Endothelial cell of umbilical vein (primary cell): ENCODE data around the gene SIM2. TPM values are rescaled to one million over a fixed set of nuclear protein-coding genes. Genes with fewer than 3 reads are reported as not detected.

ENCODE experiments used
- BruUV-seq: library from RNA; stranded (reverse); fragments of 400-500 nt; replicated peaks from 2 replicates; lab custom pipeline; 2021; lab: Mats Ljungman, UMichigan
- CTCF ChIA-PET: fragments of 300-600, 350-600 bp; sonication (Branson Sonifier 250); formaldehyde crosslinking; loops from one replicate; lab custom pipeline; 2021; ENCODE audit warnings: antibody characterized with exemption, inconsistent platforms; lab: Charles Lee
- POLR2A ChIA-PET: fragments of 300-600, 350-600 bp; sonication (Branson Sonifier 250); formaldehyde crosslinking; loops from one replicate; lab custom pipeline; 2021; ENCODE audit warnings: antibody characterized with exemption, inconsistent platforms; lab: Charles Lee
- DNase-seq: peaks from one replicate; pipeline ENCODE4 v3.0.0-alpha.2; 2011; ENCODE audit warnings: low read depth, low spot score
- FAIRE-seq: peaks from 2 replicates; lab custom pipeline; 2011; peaks lifted over from hg19 to GRCh38; lab: Jason Lieb, UNC
- H2AFZ ChIP-seq: 2 replicates; pipeline ENCODE4 v1.6.0; 2012; ENCODE audit warnings: low read depth, low read length, control low read depth, inconsistent platforms
- H3K27ac ChIP-seq: 2 replicates; pipeline ENCODE4 v1.5.1; 2011; ENCODE audit warnings: low read depth, mild to moderate bottlenecking, control low read depth, low read length, moderate library complexity; ENCODE audit not compliant: insufficient read depth
- H3K27me3 ChIP-seq, 2 experiments: 2 replicates each; pipeline versions ENCODE4 v1.6.0 to v1.6.1; 2011; ENCODE audit warnings: low read length in 2 of 2, mixed read lengths in 1 of 2; ENCODE audit not compliant: control insufficient read depth in 2 of 2, insufficient read depth in 2 of 2
- H3K36me3 ChIP-seq, 2 experiments: 2 replicates in 1 of 2; 3 replicates in 1 of 2; pipeline ENCODE4 v1.5.1; 2011; ENCODE audit warnings: low read length in 2 of 2, mild to moderate bottlenecking in 1 of 2, moderate library complexity in 1 of 2; ENCODE audit not compliant: control insufficient read depth in 2 of 2, insufficient read depth in 2 of 2; ENCODE audit errors: extremely low read depth in 1 of 2
- H3K4me1 ChIP-seq: 3 replicates; pipeline ENCODE4 v1.5.1; 2011; ENCODE audit warnings: mild to moderate bottlenecking, low read length; ENCODE audit not compliant: control insufficient read depth, insufficient read depth; ENCODE audit errors: extremely low read depth
- H3K4me2 ChIP-seq: 2 replicates; pipeline ENCODE4 v1.6.1; 2011; ENCODE audit warnings: low read length, control low read depth, mixed read lengths; ENCODE audit not compliant: insufficient read depth
- H3K4me3 ChIP-seq, 3 experiments: fragments of 200-600 bp in 1 of 3; sonication (generic), shearing (Covaris generic) in 1 of 3; replicated peaks in 1 of 3; 2 replicates each; pipeline ENCODE4 v1.5.1; 2011 to 2016; ENCODE audit warnings: control low read depth in 3 of 3, low read length in 3 of 3, mild to moderate bottlenecking in 2 of 3, inconsistent platforms in 1 of 3, low read depth in 1 of 3, moderate library complexity in 1 of 3; ENCODE audit not compliant: insufficient read depth in 1 of 3
- H3K79me2 ChIP-seq: 2 replicates; pipeline ENCODE4 v1.6.0; 2012; ENCODE audit warnings: low read length, inconsistent platforms; ENCODE audit not compliant: control insufficient read depth, insufficient read depth
- H3K9ac ChIP-seq: replicated peaks from 2 replicates; pipeline ENCODE3; 2011; ENCODE audit warnings: low read length, control low read depth; ENCODE audit not compliant: insufficient read depth; ENCODE audit errors: extremely low read depth
- H3K9me1 ChIP-seq: replicated peaks from 3 replicates; pipeline ENCODE4 v1.6.0; 2011; ENCODE audit warnings: mild to moderate bottlenecking, low read length; ENCODE audit not compliant: control insufficient read depth, insufficient read depth; ENCODE audit errors: extremely low read depth
- H3K9me3 ChIP-seq: replicated peaks from 2 replicates; pipeline ENCODE4 v1.5.1; 2012; ENCODE audit warnings: low read length, inconsistent platforms; ENCODE audit not compliant: control insufficient read depth, insufficient read depth
- H4K20me1 ChIP-seq: replicated peaks from 2 replicates; pipeline ENCODE3; 2011; ENCODE audit warnings: mild to moderate bottlenecking, low read length; ENCODE audit not compliant: control insufficient read depth, insufficient read depth; ENCODE audit errors: extremely low read depth
- CTCF ChIP-seq, 2 donors: IDR thresholded peaks; 1 replicate in 1 of 2; 2 replicates in 1 of 2; pipeline ENCODE4 v1.5.1; 2011; ENCODE audit warnings: low read length in 2 of 2, mild to moderate bottlenecking in 2 of 2, moderate library complexity in 2 of 2, control low read depth in 1 of 2, inconsistent platforms in 1 of 2, low read depth in 1 of 2; ENCODE audit not compliant: insufficient read depth in 1 of 2; ENCODE audit errors: extremely low read depth in 1 of 2
- EZH2 ChIP-seq: IDR thresholded peaks from 2 replicates; pipeline ENCODE4 v1.6.1; 2012; ENCODE audit warnings: borderline replicate concordance, low read depth, mild to moderate bottlenecking, moderate library complexity, low read length, inconsistent platforms; ENCODE audit not compliant: severe bottlenecking
- FOS ChIP-seq: IDR thresholded peaks from 2 replicates; pipeline ENCODE4 v1.6.1; 2011; ENCODE audit warnings: mild to moderate bottlenecking, low read length, moderate library complexity, borderline replicate concordance; ENCODE audit not compliant: insufficient read depth
- GATA2 ChIP-seq: IDR thresholded peaks from 2 replicates; pipeline ENCODE4 v1.7.0; 2011; ENCODE audit warnings: low read depth, mild to moderate bottlenecking, moderate library complexity, mixed read lengths, low read length; ENCODE audit not compliant: insufficient read length, insufficient read depth
- JUN ChIP-seq: IDR thresholded peaks from 2 replicates; pipeline ENCODE4 v1.6.1; 2011; ENCODE audit warnings: borderline replicate concordance, low read depth; ENCODE audit not compliant: insufficient read length, insufficient read depth
- MAX ChIP-seq: IDR thresholded peaks from 2 replicates; pipeline ENCODE4 v1.6.1; 2011; ENCODE audit not compliant: insufficient read depth, insufficient read length
- MYC ChIP-seq: IDR thresholded peaks from one replicate; pipeline ENCODE4 v1.6.1; 2011; ENCODE audit warnings: mild to moderate bottlenecking, low read depth, low read length
- POLR2A ChIP-seq: IDR thresholded peaks from 2 replicates; pipeline ENCODE4 v1.6.1; 2012; ENCODE audit warnings: low read depth, mild to moderate bottlenecking, control low read depth, low read length
- POLR2AphosphoS5 ChIP-seq: IDR thresholded peaks from 2 replicates; pipeline ENCODE4 v1.6.1; 2012; ENCODE audit warnings: low read depth, mild to moderate bottlenecking, control low read depth, low read length, moderate library complexity; ENCODE audit not compliant: insufficient read depth
- dilution Hi-C: fragments of 300-500 bp; cut with MboI; formaldehyde crosslinking; loops from one replicate; pipeline ENCODE4 v1.15.0; 2019; ENCODE audit warnings: low sequenced_read_pairs; ENCODE audit not compliant: extremely low pct_ligation_motif_present
- intact Hi-C: fragments of 100-400 bp; cut with micrococcal nuclease; formaldehyde crosslinking; loops from one replicate; pipeline ENCODE4 v1.10.0; 2022
- polyA plus RNA-seq, 4 experiments: library from polyadenylated mRNA; depleted of rRNA in 3 of 4; stranded (reverse) in 3 of 4; unstranded in 1 of 4; fragments of >200 nt; gene quantifications; 2 replicates each; pipeline versions ENCODE4 v1.2.1 to v1.2.3, GENCODE V29; 2011 to 2012; ENCODE audit warnings: missing spikeins in 1 of 4
- total RNA-seq: library from RNA; stranded (reverse); gene quantifications from 2 replicates; pipeline ENCODE4 v1.2.3, GENCODE V29; 2021

Gene SIM2
- total and polyA plus RNA-seq, 2 donors (not counting 3 experiments of a cell fraction or from before 2014, with no cell fraction given), result not detected

- Histone ChIP-seq H3K9me1 (no peaks in the 10 kb centered on the region), H3K36me3 (no peaks in the 10 kb centered on the region), H4K20me1 (no peaks in the 10 kb centered on the region), H2AFZ (no peak overlapping the region), H3K4me1 (no peaks in the 10 kb centered on the region), H3K79me2 (no peaks in the 10 kb centered on the region), H3K9me3 (no peaks in the 10 kb centered on the region), H3K9ac (no peak overlapping the region), H3K4me2 (no peak overlapping the region), H3K27me3 (peaks cover 16 to 30% of the 10 kb centered on the region in 2 experiments), H3K4me3 (no peak overlapping the region), H3K27ac (no peak overlapping the region)
- DNase-seq, result no peak
- TF ChIP-seq CTCF (IDR thresholded peaks at IDR 0.05; ENCODE audit: extremely low read depth in 1 of 2, insufficient read depth in 1 of 2, low read depth in 1 of 2, low read length in 2 of 2) (no peak), FOS (no peak), GATA2 (no peak), MYC (no peak), POLR2AphosphoS5 (no peak), JUN (no peak), MAX (no peak), EZH2 (no peak), POLR2A (no peak)
- FAIRE-seq, result no peak
- dilution Hi-C loops, result no loop called here
- ChIA-PET POLR2A (no interaction called here), CTCF (no interaction called here)
- intact Hi-C loops, result no loop called here
- no TSS peak for BruUV-seq
Measured at GRCh38 chr21:36672737-36673136, 26.2 kb upstream of the SIM2 start.
